GM18505 (cell line): Measurements from ENCODE around the gene ART1.
"Not testable (repeated sequence)": the region's sequence is repeated elsewhere in the genome, so short reads cannot be mapped to it uniquely, and the experiment has no call there.

Experiments used
- ATAC-seq: cut with Tn5 transposase; IDR thresholded peaks from one replicate; pipeline ENCODE4 v1.9.1; 2021; ENCODE audit not compliant: unreplicated experiment
- POLR2A ChIP-seq: IDR thresholded peaks from 4 replicates; pipeline ENCODE4 v1.6.1; 2011; ENCODE audit warnings: borderline replicate concordance; ENCODE audit not compliant: insufficient read depth, insufficient read length; ENCODE audit errors: extremely low read depth

Gene ART1, protein sequence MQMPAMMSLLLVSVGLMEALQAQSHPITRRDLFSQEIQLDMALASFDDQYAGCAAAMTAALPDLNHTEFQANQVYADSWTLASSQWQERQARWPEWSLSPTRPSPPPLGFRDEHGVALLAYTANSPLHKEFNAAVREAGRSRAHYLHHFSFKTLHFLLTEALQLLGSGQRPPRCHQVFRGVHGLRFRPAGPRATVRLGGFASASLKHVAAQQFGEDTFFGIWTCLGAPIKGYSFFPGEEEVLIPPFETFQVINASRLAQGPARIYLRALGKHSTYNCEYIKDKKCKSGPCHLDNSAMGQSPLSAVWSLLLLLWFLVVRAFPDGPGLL

GRCh38 chr11:3644817-3645235 is at the start of gene ART1:
ART1 (plus strand) TSS chr11:3645128; CDS start chr11:3659214, 14,086 bp downstream.
- ATAC-seq = no peak
- no peak for TF ChIP-seq POLR2A

- not testable (repeated sequence) for ATAC-seq
Measured at GRCh38 chr11:3597743-3598142, 47.2 kb upstream of the ART1 start.

DNA sequence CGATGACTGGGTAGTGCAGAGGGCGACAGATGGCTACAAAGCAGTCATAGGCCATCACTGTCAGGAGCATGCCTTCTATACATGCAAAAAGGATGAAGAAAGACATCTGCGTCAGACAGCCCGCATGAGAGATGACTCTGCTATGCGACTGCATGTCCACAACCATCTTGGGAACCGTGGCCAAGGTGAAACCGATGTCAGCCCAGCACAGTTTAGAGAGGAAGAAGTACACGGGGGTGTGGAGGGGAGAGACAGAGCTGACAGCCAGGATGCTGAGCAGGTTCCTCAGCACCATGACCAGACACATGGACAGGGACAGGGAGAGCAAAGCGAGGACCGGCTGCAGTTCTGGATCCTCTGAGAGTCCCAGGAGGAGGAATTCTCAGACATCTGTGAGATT is 44.7 kb upstream of the ART1 start:
- not testable (repeated sequence) for ATAC-seq

- TF ChIP-seq POLR2A = no peak
- no peak for ATAC-seq
Measured at GRCh38 chr11:3604167-3604566, 40.8 kb upstream of the ART1 start.

DNA sequence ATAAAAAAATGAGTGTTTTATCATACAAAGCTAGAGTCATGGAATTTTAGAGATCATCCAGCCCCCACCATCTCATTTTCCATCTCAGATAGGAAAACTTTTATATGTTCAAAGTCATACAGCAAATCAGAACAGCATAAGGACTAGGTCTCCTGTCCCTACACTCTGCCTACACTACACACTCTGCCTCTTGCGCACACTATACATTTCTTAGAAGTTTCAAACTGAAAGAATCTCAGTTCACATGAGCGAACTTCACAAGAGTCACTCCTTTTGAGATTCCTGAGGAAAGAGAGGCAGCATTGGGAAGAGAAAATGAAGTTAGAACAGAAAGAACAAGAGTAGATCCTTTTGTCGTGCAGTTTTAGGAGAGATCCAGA is 39.7 kb upstream of the ART1 start:
- no peak for ATAC-seq
- no peak for TF ChIP-seq POLR2A

- TF ChIP-seq POLR2A = no peak
- no peak for ATAC-seq
Measured at GRCh38 chr11:3605771-3606203, 39.1 kb upstream of the ART1 start.

- TF ChIP-seq POLR2A = no peak
- no peak for ATAC-seq
Measured at GRCh38 chr11:3609416-3610265, 35.3 kb upstream of the ART1 start.

- TF ChIP-seq POLR2A = no peak
- no peak for ATAC-seq
Measured at GRCh38 chr11:3610846-3611245, 34.1 kb upstream of the ART1 start.

DNA sequence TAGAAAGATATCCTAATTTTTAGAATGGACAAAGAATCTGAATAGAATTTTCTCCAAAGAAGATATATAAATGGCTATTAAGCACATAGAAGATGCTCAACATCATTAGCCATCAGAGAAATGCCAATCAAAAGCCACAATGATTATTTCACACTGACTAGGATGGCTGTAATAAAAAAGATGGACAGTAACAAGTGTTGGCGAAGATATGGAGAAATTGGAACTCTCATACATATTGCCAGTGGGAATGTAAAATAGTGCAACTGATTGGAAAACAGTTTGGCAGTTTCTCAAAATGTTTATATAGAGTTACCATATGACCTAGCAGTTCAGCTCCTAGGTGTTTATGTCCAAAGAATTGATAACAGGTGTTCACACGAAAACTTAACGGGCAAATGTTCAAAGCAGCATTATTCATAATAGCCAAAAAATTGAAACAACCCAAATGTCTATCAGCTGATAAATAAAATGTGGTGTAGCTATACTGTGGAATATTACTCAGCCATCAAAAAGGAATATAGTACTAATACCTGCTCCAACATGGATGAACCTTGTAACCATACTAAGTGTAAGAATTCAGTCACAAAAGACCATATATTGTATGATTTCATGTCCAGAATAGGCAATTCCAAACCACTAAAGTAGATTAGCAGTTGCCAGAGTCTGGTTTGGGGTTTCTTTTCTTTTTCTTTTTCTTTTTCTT is 32.8 kb upstream of the ART1 start:
- TF ChIP-seq POLR2A = no peak

GRCh38 chr11:3613998-3614741 is 30.8 kb upstream of the ART1 start:
- no peak for TF ChIP-seq POLR2A
- ATAC-seq = no peak

More for the DNA sequence above, 32.8 kb upstream of the ART1 start:
- ATAC-seq = no peak

DNA sequence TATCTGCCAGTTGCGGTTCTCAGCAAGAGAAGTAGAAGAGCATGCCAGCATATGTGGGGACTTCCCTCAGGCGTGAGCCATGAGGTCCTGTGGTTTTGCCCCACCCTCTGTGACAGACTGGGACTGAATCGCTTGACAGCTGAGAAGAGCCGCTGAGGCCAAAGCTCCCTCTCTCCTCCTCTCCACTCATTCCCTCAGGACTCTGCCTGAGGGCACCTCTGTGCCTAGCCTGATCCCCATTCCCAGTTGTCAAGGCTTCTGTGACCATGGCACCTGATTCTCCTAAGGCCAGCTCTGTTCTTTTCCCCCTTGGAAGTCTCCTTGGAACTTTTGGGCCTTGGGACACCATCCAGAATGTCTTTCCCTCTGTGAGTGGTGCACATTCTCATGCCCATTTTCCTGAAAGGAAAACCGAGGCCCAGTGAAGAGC is 30.2 kb upstream of the ART1 start:
- peak; percentile 74 for ATAC-seq
- no peak for TF ChIP-seq POLR2A

GRCh38 chr11:3615998-3616397 is 28.9 kb upstream of the ART1 start:
- ATAC-seq = no peak
- TF ChIP-seq POLR2A = no peak

DNA sequence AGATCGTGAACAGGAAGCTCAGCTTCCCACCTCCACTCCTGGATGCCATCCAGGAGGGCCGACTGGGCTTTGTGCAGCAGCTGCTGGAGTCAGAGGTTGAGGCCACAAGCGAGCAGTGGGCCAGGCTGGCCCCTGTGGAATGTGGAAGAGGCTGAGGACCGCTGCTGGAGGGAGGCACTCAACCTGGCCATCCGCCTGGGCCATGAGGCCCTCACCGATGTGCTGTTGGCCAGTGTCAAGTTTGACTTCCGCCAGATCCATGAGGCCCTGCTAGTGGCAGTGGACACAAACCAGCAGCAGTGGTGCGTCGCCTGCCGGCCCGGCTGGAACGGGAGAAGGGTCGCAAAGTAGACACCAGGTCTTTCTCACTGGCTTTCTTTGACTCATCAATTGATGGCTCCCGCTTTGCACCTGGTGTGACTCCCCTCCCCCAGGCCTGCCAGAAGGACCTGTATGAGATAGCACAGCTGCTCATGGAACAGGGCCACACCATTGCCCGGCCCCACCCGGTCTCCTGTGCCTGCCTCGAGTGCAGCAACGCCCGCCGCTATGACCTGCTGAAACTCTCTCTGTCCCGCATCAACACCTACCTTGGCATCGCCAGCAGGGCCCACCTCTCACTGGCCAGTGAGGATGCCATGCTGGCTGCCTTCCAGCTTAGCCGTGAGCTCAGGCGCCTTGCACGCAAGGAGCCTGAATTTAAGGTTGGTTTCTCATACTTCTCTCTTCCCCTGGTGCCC is 28.0 kb upstream of the ART1 start:
- TF ChIP-seq POLR2A = no peak
- ATAC-seq = no peak

GRCh38 chr11:3617990-3618389 is 26.9 kb upstream of the ART1 start:
- no peak for ATAC-seq
- no peak for TF ChIP-seq POLR2A
